HG02759 (cell line): ENCODE data around the gene CDK16.
A peak's percentile ranks its signal among the peaks of the same experiment; 100 is the strongest.

Experiments
- ATAC-seq: cut with Tn5 transposase; IDR thresholded peaks from one replicate; pipeline ENCODE4 v1.9.1; 2021; ENCODE audit warnings: mild to moderate bottlenecking, moderate library complexity; ENCODE audit not compliant: unreplicated experiment

CDK16 gene

GRCh38 chrX:47206316-47206715, 12.2 kb upstream of the CDK16 start:
- ATAC-seq, result no peak

GRCh38 chrX:47208108-47208507, 10.4 kb upstream of the CDK16 start:
- no peak for ATAC-seq

- ATAC-seq, result no peak
Observed at GRCh38 chrX:47209508-47210238, 8.8 kb upstream of the CDK16 start.

GRCh38 chrX:47210661-47211425, 7.6 kb upstream of the CDK16 start:
- ATAC-seq, result no peak

- no peak for ATAC-seq
Observed at GRCh38 chrX:47212381-47213293, 5.8 kb upstream of the CDK16 start.

GRCh38 chrX:47214435-47215077, 3.9 kb upstream of the CDK16 start:
- ATAC-seq, result no peak

- ATAC-seq, result no peak
Observed at GRCh38 chrX:47215291-47215900, 3.1 kb upstream of the CDK16 start.

GRCh38 chrX:47216393-47216925, 2.0 kb upstream of the CDK16 start:
- no peak for ATAC-seq

- no peak for ATAC-seq
Observed at GRCh38 chrX:47217121-47217851, 1.2 kb upstream of the CDK16 start.

GRCh38 chrX:47217852-47218279, 615 bp upstream of the CDK16 start:
- peak; percentile 86 for ATAC-seq

GRCh38 chrX:47218920-47219815, 687 bp downstream of the CDK16 start:
- ATAC-seq, result no peak

- ATAC-seq, result no peak
Observed at GRCh38 chrX:47221756-47222155, 3.3 kb downstream of the CDK16 start.

- ATAC-seq, result no peak
Observed at GRCh38 chrX:47222751-47223350, 4.4 kb downstream of the CDK16 start.

- no peak for ATAC-seq
Observed at GRCh38 chrX:47223476-47224250, 5.2 kb downstream of the CDK16 start.

GRCh38 chrX:47224266-47224895, 5.9 kb downstream of the CDK16 start:
- ATAC-seq, result no peak

- no peak for ATAC-seq
Observed at GRCh38 chrX:47224896-47225290, 6.4 kb downstream of the CDK16 start.

- no peak for ATAC-seq
Observed at GRCh38 chrX:47226071-47226470, 7.6 kb downstream of the CDK16 start.
